Mesothelial cell of epicardium (in vitro differentiated cells): ENCODE measurements around the gene SERTAD1. TPM values are rescaled to one million over a fixed set of nuclear protein-coding genes. Genes with fewer than 3 reads are reported as not detected.

Experiments
- DNase-seq, 2 experiments: peaks; one replicate each; pipeline ENCODE4 v3.0.0; 2021; ENCODE audit warnings: low spot score in 2 of 2; ENCODE audit not compliant: unreplicated experiment in 2 of 2
- H3K27ac Mint-ChIP-seq: 2 replicates; pipeline ENCODE4 v1.8.0; 2021; ENCODE audit warnings: mixed read lengths
- H3K27me3 Mint-ChIP-seq: 2 replicates; pipeline ENCODE4 v1.8.0; 2021; ENCODE audit warnings: low read depth, mixed read lengths
- H3K36me3 Mint-ChIP-seq: 2 replicates; pipeline ENCODE4 v1.8.0; 2021; ENCODE audit warnings: mixed read lengths
- H3K4me1 Mint-ChIP-seq: 2 replicates; pipeline ENCODE4 v1.8.0; 2021; ENCODE audit warnings: mixed read lengths
- H3K4me3 Mint-ChIP-seq: 2 replicates; pipeline ENCODE4 v1.8.0; 2021; ENCODE audit warnings: mild to moderate bottlenecking, moderate library complexity, mixed read lengths
- H3K9me3 Mint-ChIP-seq: 2 replicates; pipeline ENCODE4 v1.8.0; 2021; ENCODE audit warnings: mixed read lengths
- CTCF ChIP-seq: fragments of 200-600 bp; sonication (generic); IDR thresholded peaks from one replicate; pipeline ENCODE4 v1.5.0; 2021; ENCODE audit warnings: antibody characterized with exemption; ENCODE audit not compliant: unreplicated experiment
- total RNA-seq: library from RNA; stranded (reverse); gene quantifications from 3 replicates; pipeline ENCODE4 v1.2.1, GENCODE V29; 2021

The SERTAD1 gene
- total RNA-seq, 1 donor from 2014 or later = 11.0 TPM

DNA sequence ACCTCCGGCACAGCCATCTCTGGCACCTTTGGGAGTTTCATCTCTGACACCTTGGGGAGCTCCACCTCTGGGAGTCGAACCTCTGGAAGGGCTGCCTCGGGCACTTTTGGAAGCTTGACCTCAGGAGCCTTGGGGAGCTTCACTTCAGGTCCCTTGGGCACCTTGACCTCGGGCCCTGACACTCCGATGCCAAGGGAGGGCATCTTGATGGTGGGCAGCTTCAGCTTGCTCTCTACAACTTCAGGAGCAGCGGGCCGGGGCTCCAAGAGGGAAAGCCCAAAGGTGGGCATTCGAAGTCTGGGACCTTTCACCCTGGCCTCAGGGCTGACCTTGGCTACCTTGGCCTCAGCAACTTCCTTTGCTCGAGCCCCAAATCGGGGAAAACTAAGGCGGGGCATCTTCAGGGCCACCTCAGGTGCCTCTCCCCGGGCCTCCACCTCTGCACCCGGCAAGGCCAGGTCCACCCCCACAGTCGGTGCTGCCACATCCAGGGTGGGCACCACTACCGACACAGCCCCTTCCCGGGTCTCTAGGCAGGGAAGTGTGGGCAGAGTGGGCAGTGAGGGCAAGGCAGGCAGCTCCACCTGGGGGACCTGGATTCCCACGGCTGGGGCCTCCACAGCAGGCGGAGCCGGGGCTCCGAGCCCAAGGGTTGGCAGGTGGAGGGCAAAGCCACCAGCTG lies 28.8 kb downstream of the SERTAD1 start:
- Mint-ChIP-seq H3K36me3 (no peaks in the 10 kb centered on the region), H3K4me3 (no peak overlapping the region), H3K9me3 (no peaks in the 10 kb centered on the region), H3K27me3 (no peaks in the 10 kb centered on the region), H3K4me1 (peaks cover 6% of the 10 kb centered on the region), H3K27ac (no peak overlapping the region)
- no peak for TF ChIP-seq CTCF
- DNase-seq = no peak

DNA sequence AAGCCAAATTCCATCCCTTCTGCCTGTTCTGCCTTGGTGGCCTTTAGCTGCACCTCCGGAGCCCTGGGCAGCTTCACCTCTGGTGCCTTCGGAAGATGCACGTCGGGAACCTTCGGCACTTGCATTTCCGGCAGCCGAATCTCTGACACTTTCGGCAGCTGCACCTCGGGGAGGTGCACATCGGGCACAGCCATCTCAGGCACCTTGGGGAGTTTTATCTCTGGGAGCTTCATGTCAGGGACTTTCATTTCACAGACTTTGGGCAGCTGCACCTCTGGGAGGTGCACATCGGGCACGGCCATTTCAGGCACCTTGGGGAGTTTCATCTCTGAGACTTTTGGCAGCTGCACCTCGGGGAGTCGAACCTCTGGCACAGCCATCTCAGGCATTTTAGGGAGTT lies 29.8 kb downstream of the SERTAD1 start:
- Mint-ChIP-seq H3K27ac (no peak overlapping the region), H3K36me3 (no peaks in the 10 kb centered on the region), H3K9me3 (no peaks in the 10 kb centered on the region), H3K27me3 (no peaks in the 10 kb centered on the region), H3K4me3 (no peak overlapping the region), H3K4me1 (peaks cover 6% of the 10 kb centered on the region)
- no peak for TF ChIP-seq CTCF
- no peak for DNase-seq

DNA sequence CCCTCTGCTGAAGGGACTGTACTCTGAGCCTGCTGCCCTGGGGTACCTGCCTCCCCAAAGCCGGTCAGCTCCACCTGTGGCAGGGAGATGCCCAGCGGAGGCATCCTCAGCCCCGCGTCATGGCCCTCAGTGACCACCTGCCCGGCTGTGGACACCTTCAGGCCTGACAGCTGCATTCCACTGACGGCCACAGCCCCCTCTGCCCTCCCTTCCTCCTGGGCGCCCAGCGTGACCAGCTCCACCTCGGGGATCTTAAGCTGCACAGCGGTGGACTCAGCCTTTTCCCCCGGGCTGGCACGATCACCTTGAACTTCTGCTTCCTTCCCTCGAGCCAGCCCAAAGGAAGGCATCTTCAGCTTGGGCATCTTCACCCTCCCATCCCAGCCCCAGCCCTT lies 31.0 kb downstream of the SERTAD1 start:
- DNase-seq = no peak
- Mint-ChIP-seq H3K36me3 (no peaks in the 10 kb centered on the region), H3K27me3 (no peaks in the 10 kb centered on the region), H3K9me3 (no peaks in the 10 kb centered on the region), H3K4me1 (peaks cover 6% of the 10 kb centered on the region), H3K27ac (no peak overlapping the region), H3K4me3 (no peak overlapping the region)
- no peak for TF ChIP-seq CTCF

DNA sequence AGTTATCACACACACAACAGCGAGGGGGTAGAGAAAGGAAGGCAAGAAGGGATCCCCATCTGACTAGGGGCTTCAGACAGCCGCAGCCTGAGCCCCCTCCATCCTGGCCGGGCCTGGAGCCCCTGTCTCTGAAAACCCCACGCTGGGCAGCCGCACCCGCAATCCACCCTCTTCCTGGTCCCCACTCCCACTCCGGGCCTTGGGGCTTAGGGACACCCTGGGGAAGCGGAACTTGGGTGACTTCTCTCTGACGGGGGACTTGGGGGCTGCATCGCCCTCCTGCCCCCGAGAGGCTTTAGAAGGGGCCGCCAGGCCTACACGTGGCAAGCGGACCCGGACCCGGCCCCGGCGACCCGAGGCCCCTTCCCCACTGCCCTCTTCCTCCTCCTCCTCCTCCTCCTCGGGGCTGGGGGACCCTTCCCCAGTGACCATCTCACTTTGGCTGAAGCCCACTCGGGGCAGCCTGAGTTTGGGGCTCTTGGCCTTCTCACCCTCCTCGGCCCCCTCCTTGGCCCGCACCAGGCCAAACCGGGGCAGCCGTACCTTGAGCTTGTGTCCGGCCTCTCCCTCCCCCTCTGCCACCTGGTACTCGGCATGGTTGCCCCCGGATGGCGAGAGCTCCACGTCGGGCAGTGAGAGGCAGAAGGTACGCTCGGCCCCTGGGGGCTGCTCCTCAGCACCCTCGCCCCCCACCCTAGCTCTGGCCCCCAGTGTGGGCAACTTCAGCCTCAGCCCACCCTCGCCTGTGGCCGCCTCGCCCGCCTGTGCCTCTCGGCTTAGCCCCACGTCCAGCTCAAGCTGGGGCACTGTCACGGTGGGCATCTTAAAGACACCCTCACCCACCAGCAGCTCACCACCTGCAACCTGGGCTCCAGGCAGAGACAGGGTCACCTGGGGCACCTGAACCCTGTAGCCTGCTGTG lies 31.6 kb downstream of the SERTAD1 start:
- H3K4me3 Mint-ChIP-seq = no peak overlapping the region
- no peaks in the 10 kb centered on the region for H3K9me3 Mint-ChIP-seq
- DNase-seq = no peak
- H3K4me1 Mint-ChIP-seq = peaks cover 6% of the 10 kb centered on the region
- H3K27ac Mint-ChIP-seq = no peak overlapping the region
- TF ChIP-seq CTCF = no peak
- no peaks in the 10 kb centered on the region for H3K27me3 Mint-ChIP-seq
- H3K36me3 Mint-ChIP-seq = no peaks in the 10 kb centered on the region

GRCh38 chr19:40392894-40393517 lies 32.8 kb downstream of the SERTAD1 start:
- no peak overlapping the region for H3K4me3 Mint-ChIP-seq

More at GRCh38 chr19:40392894-40393517, 32.8 kb downstream of the SERTAD1 start:
- TF ChIP-seq CTCF = no peak
- Mint-ChIP-seq H3K27ac (no peak overlapping the region), H3K9me3 (no peaks in the 10 kb centered on the region), H3K27me3 (no peaks in the 10 kb centered on the region), H3K36me3 (no peaks in the 10 kb centered on the region), H3K4me1 (peaks cover 6% of the 10 kb centered on the region)
- no peak for DNase-seq
